GM23248 (cell line): ENCODE results near the gene GSE1.

ENCODE experiments used
- EZH2 ChIP-seq: fragments of 200-600 bp; sonication (generic); IDR thresholded peaks from 2 replicates; pipeline ENCODE4 v1.6.1; 2018; ENCODE audit warnings: antibody characterized with exemption, mild to moderate bottlenecking; ENCODE audit not compliant: insufficient read depth, poor library complexity, severe bottlenecking
- EZH2phosphoT487 ChIP-seq: fragments of 200-600 bp; sonication (generic); IDR thresholded peaks from 2 replicates; pipeline ENCODE4 v1.6.1; 2018; ENCODE audit warnings: antibody characterized with exemption, moderate library complexity, mild to moderate bottlenecking, low read depth; ENCODE audit not compliant: insufficient read depth

GRCh38 chr16:85695196-85696128 is 82.3 kb downstream of the GSE1 start:
- TF ChIP-seq EZH2 = no peak
- no peak for TF ChIP-seq EZH2phosphoT487
